Glutamatergic neuron (in vitro differentiated cells): Measurements from ENCODE around the gene SELL. TPM values are rescaled to one million over a fixed set of nuclear protein-coding genes. Genes with fewer than 3 reads are reported as not detected.
"Not testable (repeated sequence)": the region's sequence is repeated elsewhere in the genome, so short reads cannot be mapped to it uniquely, and the experiment has no call there.

ENCODE experiments used
- DNase-seq: peaks from one replicate; pipeline ENCODE4 v3.0.0; 2022
- H3K27ac Mint-ChIP-seq: one replicate; pipeline ENCODE4 v1.8.0; 2020; ENCODE audit warnings: mild to moderate bottlenecking, mixed read lengths, inconsistent platforms; ENCODE audit not compliant: unreplicated experiment
- H3K27me3 Mint-ChIP-seq: one replicate; pipeline ENCODE4 v1.8.0; 2020; ENCODE audit warnings: mild to moderate bottlenecking, moderate library complexity, mixed read lengths, inconsistent platforms; ENCODE audit not compliant: unreplicated experiment
- H3K36me3 Mint-ChIP-seq: one replicate; pipeline ENCODE4 v1.8.0; 2020; ENCODE audit warnings: mild to moderate bottlenecking, mixed read lengths, inconsistent platforms; ENCODE audit not compliant: unreplicated experiment
- H3K4me1 Mint-ChIP-seq: one replicate; pipeline ENCODE4 v1.8.0; 2020; ENCODE audit warnings: mild to moderate bottlenecking, low read depth, mixed read lengths, inconsistent platforms; ENCODE audit not compliant: unreplicated experiment
- H3K4me3 Mint-ChIP-seq: one replicate; pipeline ENCODE4 v1.8.0; 2020; ENCODE audit warnings: mild to moderate bottlenecking, mixed read lengths, inconsistent platforms; ENCODE audit not compliant: unreplicated experiment
- H3K9me3 Mint-ChIP-seq: one replicate; pipeline ENCODE4 v1.8.0; 2020; ENCODE audit warnings: mild to moderate bottlenecking, moderate library complexity, mixed read lengths, inconsistent platforms; ENCODE audit not compliant: unreplicated experiment
- total RNA-seq: library from RNA; stranded (reverse); fragmentation: NEBNext Ultra II Directional; extraction: Animal tissue kit (Norgen Biotek cat#: 25700); gene quantifications from one replicate; pipeline ENCODE4 v1.2.1, GENCODE V29; 2021; ENCODE audit not compliant: unreplicated experiment
- TF ChIP-seq, protein P1 (sequence below): fragments of 200-600 bp; sonication (generic); IDR thresholded peaks from one replicate; pipeline ENCODE4 v1.5.0; 2021; ENCODE audit not compliant: partially characterized antibody, unreplicated experiment

The SELL gene
- total RNA-seq, 1 donor from 2014 or later: not detected

DNA sequence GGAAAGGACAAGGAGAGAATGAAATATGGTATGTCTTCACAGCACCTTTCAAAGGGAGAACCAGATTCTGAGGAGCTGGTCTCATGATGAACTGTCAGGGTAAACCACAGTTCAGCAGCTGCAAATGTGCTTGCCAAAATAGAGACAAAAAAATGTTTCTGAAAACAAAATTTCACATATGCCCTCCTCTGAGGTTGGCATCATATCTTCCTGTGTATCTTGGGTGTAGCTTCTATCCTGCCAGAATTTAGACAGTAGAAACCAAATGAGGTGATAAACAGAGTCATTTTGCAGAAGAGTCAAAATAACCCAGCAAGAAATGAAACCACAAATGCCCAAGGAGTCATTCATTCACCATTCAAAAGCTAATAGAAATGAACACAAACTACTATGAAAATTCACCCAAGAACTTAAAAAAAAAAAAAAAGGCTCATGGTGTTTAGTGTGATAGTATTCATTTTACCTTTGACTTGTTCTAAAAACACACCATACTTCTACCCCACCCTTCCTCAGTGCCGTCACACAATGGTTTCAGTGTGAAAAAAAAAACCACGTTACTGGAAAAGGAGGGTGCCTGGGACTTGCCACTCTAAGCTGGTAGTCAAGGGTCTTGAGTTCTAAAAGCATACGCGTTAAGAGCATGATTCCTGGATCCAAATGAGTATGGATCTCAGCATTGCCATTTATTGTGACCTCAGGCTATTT lies 18.5 kb downstream of the SELL start:
- no peaks in the 10 kb centered on the region for H3K36me3 Mint-ChIP-seq
- no peak overlapping the region for H3K27ac Mint-ChIP-seq
- no peaks in the 10 kb centered on the region for H3K4me1 Mint-ChIP-seq
- TF ChIP-seq, protein P1, sequence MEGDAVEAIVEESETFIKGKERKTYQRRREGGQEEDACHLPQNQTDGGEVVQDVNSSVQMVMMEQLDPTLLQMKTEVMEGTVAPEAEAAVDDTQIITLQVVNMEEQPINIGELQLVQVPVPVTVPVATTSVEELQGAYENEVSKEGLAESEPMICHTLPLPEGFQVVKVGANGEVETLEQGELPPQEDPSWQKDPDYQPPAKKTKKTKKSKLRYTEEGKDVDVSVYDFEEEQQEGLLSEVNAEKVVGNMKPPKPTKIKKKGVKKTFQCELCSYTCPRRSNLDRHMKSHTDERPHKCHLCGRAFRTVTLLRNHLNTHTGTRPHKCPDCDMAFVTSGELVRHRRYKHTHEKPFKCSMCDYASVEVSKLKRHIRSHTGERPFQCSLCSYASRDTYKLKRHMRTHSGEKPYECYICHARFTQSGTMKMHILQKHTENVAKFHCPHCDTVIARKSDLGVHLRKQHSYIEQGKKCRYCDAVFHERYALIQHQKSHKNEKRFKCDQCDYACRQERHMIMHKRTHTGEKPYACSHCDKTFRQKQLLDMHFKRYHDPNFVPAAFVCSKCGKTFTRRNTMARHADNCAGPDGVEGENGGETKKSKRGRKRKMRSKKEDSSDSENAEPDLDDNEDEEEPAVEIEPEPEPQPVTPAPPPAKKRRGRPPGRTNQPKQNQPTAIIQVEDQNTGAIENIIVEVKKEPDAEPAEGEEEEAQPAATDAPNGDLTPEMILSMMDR: no peak
- H3K9me3 Mint-ChIP-seq: no peaks in the 10 kb centered on the region
- no peak for DNase-seq
- H3K4me3 Mint-ChIP-seq: no peak overlapping the region
- peaks cover 2% of the 10 kb centered on the region for H3K27me3 Mint-ChIP-seq

DNA sequence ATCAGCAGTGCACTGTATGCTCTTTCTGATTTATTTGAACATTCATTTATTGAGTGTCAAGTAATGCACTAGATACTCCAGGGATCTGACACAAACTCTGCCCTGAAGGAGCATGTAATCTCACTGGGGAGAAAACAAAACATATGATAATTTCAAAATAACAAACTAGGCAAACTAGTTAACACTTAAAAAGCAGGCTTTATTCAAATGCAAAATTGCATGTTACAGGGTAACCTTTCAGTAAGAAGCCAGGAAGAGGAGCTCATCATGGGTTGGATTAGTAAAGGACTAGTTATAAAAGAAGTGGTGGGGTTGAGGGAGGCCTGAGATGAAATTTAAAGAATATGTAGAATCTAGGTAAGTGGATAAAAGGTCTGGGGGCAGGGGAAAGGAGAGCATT lies 20.9 kb downstream of the SELL start:
- H3K36me3 Mint-ChIP-seq: no peaks in the 10 kb centered on the region
- H3K9me3 Mint-ChIP-seq: no peaks in the 10 kb centered on the region
- DNase-seq: no peak
- TF ChIP-seq, protein P1: no peak
- no peak overlapping the region for H3K4me3 Mint-ChIP-seq
- no peak overlapping the region for H3K27ac Mint-ChIP-seq
- H3K4me1 Mint-ChIP-seq: no peaks in the 10 kb centered on the region
- H3K27me3 Mint-ChIP-seq: peaks cover 2% of the 10 kb centered on the region

DNA sequence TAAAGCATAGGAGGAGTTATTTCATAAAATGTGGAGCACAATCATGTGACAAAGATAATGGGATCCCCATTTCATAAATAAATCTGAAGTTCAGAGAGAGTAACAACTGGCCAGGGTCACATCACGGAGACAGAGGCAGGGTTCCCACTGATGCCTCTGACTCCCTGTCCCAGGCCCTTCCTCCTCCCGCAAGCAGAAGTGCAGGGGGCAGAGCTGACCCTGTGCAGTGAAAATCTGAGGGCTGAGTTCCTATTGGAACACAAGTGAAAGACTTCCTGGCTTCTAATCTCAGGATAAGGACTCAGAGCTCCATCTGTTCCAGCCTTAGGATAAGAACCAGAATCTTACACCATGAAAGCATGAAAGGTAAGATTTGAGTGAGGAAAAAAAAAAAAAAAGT lies 22.0 kb downstream of the SELL start:
- no peak for DNase-seq
- Mint-ChIP-seq H3K9me3 (no peaks in the 10 kb centered on the region), H3K36me3 (no peaks in the 10 kb centered on the region), H3K27me3 (peaks cover 2% of the 10 kb centered on the region), H3K4me3 (no peak overlapping the region), H3K4me1 (no peaks in the 10 kb centered on the region), H3K27ac (no peak overlapping the region)
- TF ChIP-seq, protein P1: no peak

DNA sequence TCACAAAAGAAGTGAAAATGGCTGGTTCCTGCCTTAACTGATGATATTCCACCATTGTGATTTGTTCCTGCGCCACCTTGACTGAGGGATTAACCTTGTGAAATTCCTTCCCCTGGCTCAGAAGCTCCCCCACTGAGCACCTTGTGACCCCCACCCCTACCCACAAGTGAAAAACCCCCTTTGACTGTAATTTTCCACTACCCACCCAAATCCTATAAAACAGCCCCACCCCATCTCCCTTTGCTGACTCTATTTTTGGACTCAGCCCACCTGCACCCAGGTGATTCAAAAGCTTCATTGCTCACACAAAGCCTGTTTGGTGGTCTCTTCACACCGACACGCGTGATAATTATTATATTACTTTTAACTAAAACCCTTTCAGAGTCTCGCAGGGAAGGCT lies 23.0 kb downstream of the SELL start:
- not testable (repeated sequence) for H3K27ac Mint-ChIP-seq, H3K4me1 Mint-ChIP-seq, H3K27me3 Mint-ChIP-seq, H3K36me3 Mint-ChIP-seq, H3K9me3 Mint-ChIP-seq, H3K4me3 Mint-ChIP-seq, DNase-seq

DNA sequence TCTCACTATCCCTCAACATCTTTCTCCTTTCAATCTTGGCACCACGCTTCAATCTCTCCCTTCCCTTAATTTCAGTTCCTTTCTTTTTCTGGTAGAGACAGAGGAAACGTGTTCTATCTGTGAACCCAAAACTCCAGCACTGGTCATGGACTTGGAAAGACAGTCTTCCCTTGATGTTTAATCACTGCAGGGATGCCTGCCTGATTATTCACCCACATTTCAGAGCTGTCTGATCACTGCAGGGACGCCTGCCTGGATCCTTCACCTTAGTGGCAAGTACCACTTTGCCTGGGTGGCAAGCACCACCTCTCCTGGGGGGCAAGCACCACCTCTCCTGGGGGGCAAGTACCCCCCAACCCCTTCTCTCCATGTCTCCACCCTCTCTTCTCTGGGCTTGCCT lies 27.8 kb downstream of the SELL start:
- Mint-ChIP-seq H3K4me1 (peaks cover 4% of the 10 kb centered on the region), H3K27ac (no peak overlapping the region), H3K36me3 (no peaks in the 10 kb centered on the region), H3K9me3 (no peaks in the 10 kb centered on the region), H3K4me3 (no peak overlapping the region), H3K27me3 (peaks cover 2% of the 10 kb centered on the region)
- TF ChIP-seq, protein P1: no peak
- no peak for DNase-seq

DNA sequence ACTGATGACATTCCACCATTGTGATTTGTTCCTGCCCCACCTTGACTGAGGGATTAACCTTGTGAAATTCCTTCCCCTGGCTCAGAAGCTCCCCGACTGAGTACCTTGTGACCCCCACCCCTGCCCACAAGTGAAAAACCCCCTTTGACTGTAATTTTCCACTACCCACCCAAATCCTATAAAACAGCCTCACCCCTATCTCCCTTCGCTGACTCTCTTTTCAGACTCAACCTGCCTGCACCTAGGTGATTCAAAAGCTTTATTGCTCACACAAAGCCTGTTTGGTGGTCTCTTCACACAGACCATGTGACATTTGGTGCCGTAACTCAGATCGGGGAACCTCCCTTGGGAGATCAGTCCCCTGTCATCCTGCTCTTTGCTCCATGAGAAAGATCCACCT lies 28.3 kb downstream of the SELL start:
- not testable (repeated sequence) for H3K27ac Mint-ChIP-seq, H3K4me3 Mint-ChIP-seq, H3K4me1 Mint-ChIP-seq, H3K27me3 Mint-ChIP-seq, H3K36me3 Mint-ChIP-seq, DNase-seq, H3K9me3 Mint-ChIP-seq
